HL-60 (cell line): ENCODE results near the gene CDH2.

Source experiments
- CTCF ChIP-seq: IDR thresholded peaks from one replicate; pipeline ENCODE4 v1.5.1; 2011; ENCODE audit warnings: low read length, control low read depth, inconsistent platforms; ENCODE audit not compliant: insufficient read depth
- GABPA ChIP-seq: IDR thresholded peaks from 2 replicates; pipeline ENCODE4 v1.6.1; 2012; ENCODE audit warnings: low read depth

DNA sequence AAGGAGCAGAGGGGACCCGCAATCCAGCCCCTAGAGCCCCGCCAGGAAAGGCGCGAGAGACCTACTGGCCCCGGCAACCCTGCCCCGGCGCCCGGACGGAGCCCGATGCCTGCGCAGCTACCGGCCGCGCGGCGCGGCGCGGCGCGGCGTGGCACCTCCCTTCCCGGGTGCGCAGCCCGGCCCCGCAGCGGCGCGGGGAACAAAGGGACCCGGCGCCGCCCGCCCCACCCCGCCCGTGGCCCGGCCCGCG is 307 bp downstream of the CDH2 start:
- TF ChIP-seq CTCF (no peak), GABPA (no peak)
